CD8-positive, alpha-beta memory T cell (primary cell): ENCODE results near the gene PTPRO. TPM values are rescaled to one million over a fixed set of nuclear protein-coding genes. Genes with fewer than 3 reads are reported as not detected.

Source experiments
- CTCF ChIA-PET: fragments of 350-600 bp; sonication (Branson Sonifier 250); formaldehyde crosslinking; loops from one replicate; lab custom pipeline; 2021; ENCODE audit warnings: antibody characterized with exemption; lab: Charles Lee
- POLR2A ChIA-PET: fragments of 350-600 bp; sonication (Branson Sonifier 250); formaldehyde crosslinking; loops from one replicate; lab custom pipeline; 2021; ENCODE audit warnings: antibody characterized with exemption; lab: Charles Lee
- DNase-seq, 5 donors: peaks; one replicate each; pipeline versions ENCODE4 v3.0.0 to v3.0.0-alpha.2; 2020 to 2022; ENCODE audit warnings: mixed read lengths in 1 of 5
- H3K27ac ChIP-seq: one replicate; pipeline ENCODE4 v1.7.0; 2013; ENCODE audit warnings: low read depth, mild to moderate bottlenecking, low read length, moderate library complexity
- H3K27me3 ChIP-seq: 2 replicates; pipeline ENCODE4 v1.7.0; 2013; ENCODE audit warnings: low read length, mild to moderate bottlenecking; ENCODE audit not compliant: insufficient read depth, poor library complexity, severe bottlenecking
- H3K36me3 ChIP-seq: 2 replicates; pipeline ENCODE4 v1.7.0; 2013; ENCODE audit warnings: mild to moderate bottlenecking, low read length, moderate library complexity; ENCODE audit not compliant: insufficient read depth
- H3K4me1 ChIP-seq: 2 replicates; pipeline ENCODE4 v1.7.0; 2013; ENCODE audit warnings: mild to moderate bottlenecking, low read length, moderate library complexity; ENCODE audit not compliant: insufficient read depth
- H3K4me3 ChIP-seq: 2 replicates; pipeline ENCODE4 v1.7.0; 2013; ENCODE audit warnings: mild to moderate bottlenecking, low read length
- H3K9me3 ChIP-seq: 2 replicates; pipeline ENCODE4 v1.7.0; 2013; ENCODE audit warnings: mild to moderate bottlenecking, low read length
- H3K27ac Mint-ChIP-seq, 8 donors: one replicate each; pipeline ENCODE4 v1.8.0; 2020 to 2021; ENCODE audit warnings: mixed read lengths in 8 of 8, mild to moderate bottlenecking in 6 of 8, inconsistent platforms in 3 of 8, moderate library complexity in 3 of 8
- H3K27me3 Mint-ChIP-seq, 2 donors: one replicate each; pipeline ENCODE4 v1.8.0; 2020 to 2021; ENCODE audit warnings: mixed read lengths in 2 of 2, mild to moderate bottlenecking in 1 of 2, moderate library complexity in 1 of 2
- H3K36me3 Mint-ChIP-seq, 3 donors: one replicate each; pipeline ENCODE4 v1.8.0; 2020 to 2021; ENCODE audit warnings: mixed read lengths in 3 of 3, inconsistent platforms in 1 of 3, mild to moderate bottlenecking in 1 of 3
- H3K4me1 Mint-ChIP-seq, 3 donors: one replicate each; pipeline ENCODE4 v1.8.0; 2020 to 2021; ENCODE audit warnings: mixed read lengths in 3 of 3, inconsistent platforms in 1 of 3, mild to moderate bottlenecking in 1 of 3
- H3K4me3 Mint-ChIP-seq, 7 donors: one replicate each; pipeline ENCODE4 v1.8.0; 2020 to 2021; ENCODE audit warnings: mixed read lengths in 7 of 7, mild to moderate bottlenecking in 6 of 7, moderate library complexity in 4 of 7, inconsistent platforms in 2 of 7
- H3K9me3 Mint-ChIP-seq, 5 donors: one replicate each; pipeline ENCODE4 v1.8.0; 2020 to 2022; ENCODE audit warnings: mixed read lengths in 5 of 5, mild to moderate bottlenecking in 3 of 5, moderate library complexity in 2 of 5, inconsistent platforms in 1 of 5
- polyA plus RNA-seq: library from polyadenylated mRNA; unstranded; fragments of 300-500 nt; fragmentation: Illumina TruSeq; gene quantifications from one replicate; pipeline ENCODE4 v1.2.3, GENCODE V29; 2021
- total RNA-seq, 2 experiments: library from RNA; stranded (reverse); gene quantifications; one replicate each; pipeline ENCODE4 v1.2.3, GENCODE V29; 2021

The PTPRO gene
- total and polyA plus RNA-seq, 3 experiments from 2014 or later = 0.27 to 0.48 (median 0.47) TPM

GRCh38 chr12:15563663-15564062, 241.4 kb downstream of the PTPRO start:
- Histone ChIP-seq H3K4me3 (peak overlapping the region; percentile 25), H3K27ac (no peak overlapping the region), H3K9me3 (no peaks in the 10 kb centered on the region), H3K36me3 (no peaks in the 10 kb centered on the region), H3K4me1 (peaks cover 41% of the 10 kb centered on the region), H3K27me3 (no peaks in the 10 kb centered on the region)
- Mint-ChIP-seq H3K4me1 (peaks cover 12 to 26% (median 24%) of the 10 kb centered on the region in 3 donors), H3K9me3 (no peaks in the 10 kb centered on the region), H3K4me3 (peak overlapping the region in 6 of 7 donors; percentile 15 to 75 (median 44)), H3K27ac (peak overlapping the region in 5 of 8 donors; percentile 2 to 76 (median 21)), H3K36me3 (peaks cover 0 to 3% (median 0%) of the 10 kb centered on the region in 3 donors), H3K27me3 (peaks cover 10 to 24% of the 10 kb centered on the region in 2 donors)
- ChIA-PET POLR2A (interaction anchor here (0.9 kb wide), 1 partner anchor 18 kb away, joined by 3 read pairs; no protein-coding TSS in a partner anchor), CTCF (interaction anchor here (1.3 to 1.8 kb wide), 2 partner anchors 17 to 31 kb away, joined by 5 to 6 read pairs; no protein-coding TSS in a partner anchor)
- DNase-seq = peak in 1 of 5 donors; percentile 41

GRCh38 chr12:15574353-15574752, 252.0 kb downstream of the PTPRO start:
- no peak overlapping the region for H3K27ac Mint-ChIP-seq
- ChIA-PET CTCF (interaction anchor here (1.3 kb wide), 1 partner anchor 16 kb away, joined by 4 read pairs; no protein-coding TSS in a partner anchor), POLR2A (no interaction called here)
- Histone ChIP-seq H3K9me3 (no peaks in the 10 kb centered on the region), H3K27ac (no peak overlapping the region), H3K4me3 (no peak overlapping the region), H3K4me1 (peaks cover 20% of the 10 kb centered on the region), H3K36me3 (no peaks in the 10 kb centered on the region), H3K27me3 (no peaks in the 10 kb centered on the region)
- no peak overlapping the region for H3K4me3 Mint-ChIP-seq
- H3K4me1 Mint-ChIP-seq = peaks cover 0 to 18% (median 17%) of the 10 kb centered on the region in 3 donors
- H3K27me3 Mint-ChIP-seq = peaks cover 0 to 6% of the 10 kb centered on the region in 2 donors
- no peak for DNase-seq
- H3K9me3 Mint-ChIP-seq = no peaks in the 10 kb centered on the region
- peaks cover 0 to 7% (median 0%) of the 10 kb centered on the region in 3 donors for H3K36me3 Mint-ChIP-seq

GRCh38 chr12:15575671-15576541, 253.6 kb downstream of the PTPRO start:
- DNase-seq = no peak
- Mint-ChIP-seq H3K9me3 (no peaks in the 10 kb centered on the region), H3K4me3 (no peak overlapping the region), H3K4me1 (peaks cover 0 to 7% (median 2%) of the 10 kb centered on the region in 3 donors), H3K27me3 (peaks cover 0 to 6% of the 10 kb centered on the region in 2 donors), H3K36me3 (peaks cover 0 to 5% (median 0%) of the 10 kb centered on the region in 3 donors), H3K27ac (peak overlapping the region in 1 of 8 donors; percentile 65)
- H3K4me1 ChIP-seq = peaks cover 15% of the 10 kb centered on the region
- no peaks in the 10 kb centered on the region for H3K9me3 ChIP-seq
- H3K36me3 ChIP-seq = no peaks in the 10 kb centered on the region
- ChIA-PET CTCF (no interaction called here), POLR2A (no interaction called here)
- H3K27me3 ChIP-seq = no peaks in the 10 kb centered on the region
- H3K4me3 ChIP-seq = no peak overlapping the region
- H3K27ac ChIP-seq = no peak overlapping the region

- POLR2A ChIA-PET = no interaction called here
- Histone ChIP-seq H3K4me3 (no peak overlapping the region), H3K9me3 (no peaks in the 10 kb centered on the region), H3K36me3 (no peaks in the 10 kb centered on the region), H3K27me3 (no peaks in the 10 kb centered on the region), H3K27ac (no peak overlapping the region), H3K4me1 (peaks cover 5% of the 10 kb centered on the region)
- DNase-seq = peak in 1 of 5 donors; percentile 21
- Mint-ChIP-seq H3K4me1 (no peaks in the 10 kb centered on the region), H3K27me3 (peaks cover 2 to 22% of the 10 kb centered on the region in 2 donors), H3K36me3 (peaks cover 0 to 2% (median 0%) of the 10 kb centered on the region in 3 donors), H3K9me3 (no peaks in the 10 kb centered on the region), H3K4me3 (no peak overlapping the region), H3K27ac (no peak overlapping the region)
- CTCF ChIA-PET = no interaction called here
Observed at GRCh38 chr12:15580431-15580830, 258.1 kb downstream of the PTPRO start.

- Histone ChIP-seq H3K9me3 (no peaks in the 10 kb centered on the region), H3K27me3 (no peaks in the 10 kb centered on the region), H3K27ac (no peak overlapping the region), H3K4me1 (peaks cover 5% of the 10 kb centered on the region), H3K4me3 (no peak overlapping the region), H3K36me3 (no peaks in the 10 kb centered on the region)
- H3K27ac Mint-ChIP-seq = no peak overlapping the region
- no peak for DNase-seq
- no peaks in the 10 kb centered on the region for H3K4me1 Mint-ChIP-seq
- H3K4me3 Mint-ChIP-seq = no peak overlapping the region
- H3K9me3 Mint-ChIP-seq = no peaks in the 10 kb centered on the region
- ChIA-PET CTCF (no interaction called here), POLR2A (no interaction called here)
- H3K27me3 Mint-ChIP-seq = peaks cover 3 to 28% of the 10 kb centered on the region in 2 donors
- H3K36me3 Mint-ChIP-seq = peaks cover 0 to 2% (median 0%) of the 10 kb centered on the region in 3 donors
Observed at GRCh38 chr12:15581006-15581405, 258.7 kb downstream of the PTPRO start.

- ChIA-PET POLR2A (no interaction called here), CTCF (interaction anchor here (1.0 to 5.2 kb wide), 6 partner anchors 31 to 60 kb away, joined by 3 to 45 read pairs (median 5); no protein-coding TSS in a partner anchor)
- H3K27me3 Mint-ChIP-seq = peaks cover 10 to 29% of the 10 kb centered on the region in 2 donors
- Histone ChIP-seq H3K27ac (no peak overlapping the region), H3K27me3 (no peaks in the 10 kb centered on the region), H3K36me3 (no peaks in the 10 kb centered on the region), H3K4me3 (no peak overlapping the region), H3K9me3 (no peaks in the 10 kb centered on the region), H3K4me1 (peaks cover 5% of the 10 kb centered on the region)
- no peak for DNase-seq
- H3K9me3 Mint-ChIP-seq = no peaks in the 10 kb centered on the region
- no peaks in the 10 kb centered on the region for H3K4me1 Mint-ChIP-seq
- H3K27ac Mint-ChIP-seq = no peak overlapping the region
- peaks cover 0 to 2% (median 0%) of the 10 kb centered on the region in 3 donors for H3K36me3 Mint-ChIP-seq
- H3K4me3 Mint-ChIP-seq = no peak overlapping the region
Observed at GRCh38 chr12:15583804-15584203, 261.5 kb downstream of the PTPRO start.

GRCh38 chr12:15584366-15585041, 262.2 kb downstream of the PTPRO start:
- ChIA-PET CTCF (interaction anchor here (0.8 to 5.2 kb wide), 13 partner anchors 11 to 315 kb away, joined by 3 to 45 read pairs (median 3); partner anchors contain the start of gene STRAP), POLR2A (interaction anchor here (0.6 kb wide), 2 partner anchors 32 to 52 kb away, joined by 3 to 6 read pairs; no protein-coding TSS in a partner anchor)
- Histone ChIP-seq H3K4me1 (peaks cover 5% of the 10 kb centered on the region), H3K27ac (no peak overlapping the region), H3K9me3 (no peaks in the 10 kb centered on the region), H3K36me3 (no peaks in the 10 kb centered on the region), H3K27me3 (no peaks in the 10 kb centered on the region), H3K4me3 (no peak overlapping the region)
- no peaks in the 10 kb centered on the region for H3K4me1 Mint-ChIP-seq
- no peaks in the 10 kb centered on the region for H3K9me3 Mint-ChIP-seq
- DNase-seq = peak in 1 of 5 donors; percentile 51
- no peak overlapping the region for H3K4me3 Mint-ChIP-seq
- H3K36me3 Mint-ChIP-seq = no peaks in the 10 kb centered on the region
- peaks cover 10 to 31% of the 10 kb centered on the region in 2 donors for H3K27me3 Mint-ChIP-seq
- no peak overlapping the region for H3K27ac Mint-ChIP-seq
